WTC11 (cell line): ENCODE data around the gene SPACA7.

Experiments used
- FOXK1 ChIP-seq: sonication (generic); formaldehyde crosslinking; IDR thresholded peaks from 2 replicates; pipeline ENCODE4 v1.8.0; 2022; ENCODE audit warnings: mild to moderate bottlenecking, moderate library complexity, missing genetic modification reagents
- JUN ChIP-seq: sonication (generic); formaldehyde crosslinking; IDR thresholded peaks from 2 replicates; pipeline ENCODE4 v1.8.0; 2023; ENCODE audit warnings: mild to moderate bottlenecking, missing genetic modification reagents
- ZNF423 ChIP-seq: fragments of 250-450 bp; sonication (Bioruptor Pico); IDR thresholded peaks from 2 replicates; pipeline ENCODE4 v2.1.2; 2022; ENCODE audit warnings: mild to moderate bottlenecking, moderate library complexity
- TF ChIP-seq, protein P1 (sequence below): sonication (generic); formaldehyde crosslinking; IDR thresholded peaks from 2 replicates; pipeline ENCODE4 v1.8.1; 2023; ENCODE audit warnings: mild to moderate bottlenecking, missing genetic modification reagents
- TF ChIP-seq, protein P2 (sequence below): fragments of 200-600 bp; IDR thresholded peaks from 2 replicates; pipeline ENCODE4 v1.8.0; 2022; ENCODE audit warnings: antibody characterized with exemption
- TF ChIP-seq, protein P3 (sequence below): sonication (generic); formaldehyde crosslinking; IDR thresholded peaks from 2 replicates; pipeline ENCODE4 v1.8.0; 2023; ENCODE audit warnings: missing genetic modification reagents
- TF ChIP-seq, protein P4 (sequence below): sonication (generic); formaldehyde crosslinking; IDR thresholded peaks from 2 replicates; pipeline ENCODE4 v1.8.1; 2023; ENCODE audit warnings: mild to moderate bottlenecking, missing genetic modification reagents, borderline replicate concordance

DNA sequence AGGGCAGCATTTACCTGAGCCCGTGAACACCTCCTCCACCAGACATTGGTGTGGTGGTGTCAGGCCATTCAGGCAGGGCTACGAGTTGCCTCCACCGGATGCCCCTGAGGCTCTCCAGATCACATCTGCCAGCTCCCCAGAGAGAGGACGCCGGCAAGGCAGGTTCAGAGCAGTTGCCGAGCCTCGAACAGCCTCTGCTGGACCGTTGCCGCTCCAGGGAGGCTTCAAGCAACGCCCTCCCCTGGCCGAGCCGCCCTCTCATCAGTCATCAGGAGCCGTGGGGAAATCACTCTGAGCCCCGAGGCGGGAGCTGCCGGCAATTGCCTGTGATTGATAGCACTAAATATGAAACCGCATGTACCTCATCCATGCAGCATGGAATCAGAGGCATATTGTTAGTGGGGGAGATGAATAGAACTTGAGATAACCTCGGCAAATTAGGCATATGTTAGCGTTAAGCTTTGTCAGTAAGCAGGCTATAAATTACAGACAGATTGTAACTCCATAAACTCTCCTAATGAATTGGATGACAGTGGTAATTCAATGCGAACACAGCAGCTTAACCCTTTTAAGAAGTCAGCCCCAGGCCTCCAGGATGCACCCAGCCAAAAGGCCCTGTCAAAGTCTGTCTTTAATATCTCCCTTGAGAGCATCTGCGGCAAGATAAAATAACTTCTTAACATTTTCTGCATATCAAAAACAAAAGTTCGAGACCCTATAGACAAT, 29.8 kb upstream of the SPACA7 start:
- TF ChIP-seq ZNF423 (CRISPR knock-in tag) (no peak), FOXK1 (CRISPR knock-in tag) (no peak), JUN (CRISPR knock-in tag) (no peak)
- TF ChIP-seq, protein P1, sequence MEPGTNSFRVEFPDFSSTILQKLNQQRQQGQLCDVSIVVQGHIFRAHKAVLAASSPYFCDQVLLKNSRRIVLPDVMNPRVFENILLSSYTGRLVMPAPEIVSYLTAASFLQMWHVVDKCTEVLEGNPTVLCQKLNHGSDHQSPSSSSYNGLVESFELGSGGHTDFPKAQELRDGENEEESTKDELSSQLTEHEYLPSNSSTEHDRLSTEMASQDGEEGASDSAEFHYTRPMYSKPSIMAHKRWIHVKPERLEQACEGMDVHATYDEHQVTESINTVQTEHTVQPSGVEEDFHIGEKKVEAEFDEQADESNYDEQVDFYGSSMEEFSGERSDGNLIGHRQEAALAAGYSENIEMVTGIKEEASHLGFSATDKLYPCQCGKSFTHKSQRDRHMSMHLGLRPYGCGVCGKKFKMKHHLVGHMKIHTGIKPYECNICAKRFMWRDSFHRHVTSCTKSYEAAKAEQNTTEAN (CRISPR knock-in tag) = no peak
- TF ChIP-seq, protein P2, sequence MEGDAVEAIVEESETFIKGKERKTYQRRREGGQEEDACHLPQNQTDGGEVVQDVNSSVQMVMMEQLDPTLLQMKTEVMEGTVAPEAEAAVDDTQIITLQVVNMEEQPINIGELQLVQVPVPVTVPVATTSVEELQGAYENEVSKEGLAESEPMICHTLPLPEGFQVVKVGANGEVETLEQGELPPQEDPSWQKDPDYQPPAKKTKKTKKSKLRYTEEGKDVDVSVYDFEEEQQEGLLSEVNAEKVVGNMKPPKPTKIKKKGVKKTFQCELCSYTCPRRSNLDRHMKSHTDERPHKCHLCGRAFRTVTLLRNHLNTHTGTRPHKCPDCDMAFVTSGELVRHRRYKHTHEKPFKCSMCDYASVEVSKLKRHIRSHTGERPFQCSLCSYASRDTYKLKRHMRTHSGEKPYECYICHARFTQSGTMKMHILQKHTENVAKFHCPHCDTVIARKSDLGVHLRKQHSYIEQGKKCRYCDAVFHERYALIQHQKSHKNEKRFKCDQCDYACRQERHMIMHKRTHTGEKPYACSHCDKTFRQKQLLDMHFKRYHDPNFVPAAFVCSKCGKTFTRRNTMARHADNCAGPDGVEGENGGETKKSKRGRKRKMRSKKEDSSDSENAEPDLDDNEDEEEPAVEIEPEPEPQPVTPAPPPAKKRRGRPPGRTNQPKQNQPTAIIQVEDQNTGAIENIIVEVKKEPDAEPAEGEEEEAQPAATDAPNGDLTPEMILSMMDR = no peak
- TF ChIP-seq, protein P3, sequence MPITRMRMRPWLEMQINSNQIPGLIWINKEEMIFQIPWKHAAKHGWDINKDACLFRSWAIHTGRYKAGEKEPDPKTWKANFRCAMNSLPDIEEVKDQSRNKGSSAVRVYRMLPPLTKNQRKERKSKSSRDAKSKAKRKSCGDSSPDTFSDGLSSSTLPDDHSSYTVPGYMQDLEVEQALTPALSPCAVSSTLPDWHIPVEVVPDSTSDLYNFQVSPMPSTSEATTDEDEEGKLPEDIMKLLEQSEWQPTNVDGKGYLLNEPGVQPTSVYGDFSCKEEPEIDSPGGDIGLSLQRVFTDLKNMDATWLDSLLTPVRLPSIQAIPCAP = no peak
- TF ChIP-seq, protein P4, sequence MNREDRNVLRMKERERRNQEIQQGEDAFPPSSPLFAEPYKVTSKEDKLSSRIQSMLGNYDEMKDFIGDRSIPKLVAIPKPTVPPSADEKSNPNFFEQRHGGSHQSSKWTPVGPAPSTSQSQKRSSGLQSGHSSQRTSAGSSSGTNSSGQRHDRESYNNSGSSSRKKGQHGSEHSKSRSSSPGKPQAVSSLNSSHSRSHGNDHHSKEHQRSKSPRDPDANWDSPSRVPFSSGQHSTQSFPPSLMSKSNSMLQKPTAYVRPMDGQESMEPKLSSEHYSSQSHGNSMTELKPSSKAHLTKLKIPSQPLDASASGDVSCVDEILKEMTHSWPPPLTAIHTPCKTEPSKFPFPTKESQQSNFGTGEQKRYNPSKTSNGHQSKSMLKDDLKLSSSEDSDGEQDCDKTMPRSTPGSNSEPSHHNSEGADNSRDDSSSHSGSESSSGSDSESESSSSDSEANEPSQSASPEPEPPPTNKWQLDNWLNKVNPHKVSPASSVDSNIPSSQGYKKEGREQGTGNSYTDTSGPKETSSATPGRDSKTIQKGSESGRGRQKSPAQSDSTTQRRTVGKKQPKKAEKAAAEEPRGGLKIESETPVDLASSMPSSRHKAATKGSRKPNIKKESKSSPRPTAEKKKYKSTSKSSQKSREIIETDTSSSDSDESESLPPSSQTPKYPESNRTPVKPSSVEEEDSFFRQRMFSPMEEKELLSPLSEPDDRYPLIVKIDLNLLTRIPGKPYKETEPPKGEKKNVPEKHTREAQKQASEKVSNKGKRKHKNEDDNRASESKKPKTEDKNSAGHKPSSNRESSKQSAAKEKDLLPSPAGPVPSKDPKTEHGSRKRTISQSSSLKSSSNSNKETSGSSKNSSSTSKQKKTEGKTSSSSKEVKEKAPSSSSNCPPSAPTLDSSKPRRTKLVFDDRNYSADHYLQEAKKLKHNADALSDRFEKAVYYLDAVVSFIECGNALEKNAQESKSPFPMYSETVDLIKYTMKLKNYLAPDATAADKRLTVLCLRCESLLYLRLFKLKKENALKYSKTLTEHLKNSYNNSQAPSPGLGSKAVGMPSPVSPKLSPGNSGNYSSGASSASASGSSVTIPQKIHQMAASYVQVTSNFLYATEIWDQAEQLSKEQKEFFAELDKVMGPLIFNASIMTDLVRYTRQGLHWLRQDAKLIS (CRISPR knock-in tag) = no peak
